Femur (tissue), 1 donor: ENCODE measurements around the gene SPTBN4.
"Not testable (repeated sequence)": the region's sequence is repeated elsewhere in the genome, so short reads cannot be mapped to it uniquely, and the experiment has no call there.

Experiments
- DNase-seq: peaks from one replicate; pipeline ENCODE4 v3.0.0-alpha.2; 2017

SPTBN4 gene

GRCh38 chr19:40534148-40534547 lies 67.3 kb downstream of the SPTBN4 start:
- DNase-seq: no peak

GRCh38 chr19:40539070-40539469 lies 72.3 kb downstream of the SPTBN4 start:
- DNase-seq: no peak

- DNase-seq: peak; percentile 46
Measured at GRCh38 chr19:40542202-40542859, 75.5 kb downstream of the SPTBN4 start.

- no peak for DNase-seq
Measured at GRCh38 chr19:40543029-40543597, 76.3 kb downstream of the SPTBN4 start.

- not testable (repeated sequence) for DNase-seq
Measured at GRCh38 chr19:40546153-40546841, 79.5 kb downstream of the SPTBN4 start.

- DNase-seq: not testable (repeated sequence)
Measured at GRCh38 chr19:40547190-40547589, 80.4 kb downstream of the SPTBN4 start.

GRCh38 chr19:40547836-40548235 lies 81.0 kb downstream of the SPTBN4 start:
- no peak for DNase-seq

GRCh38 chr19:40549007-40549708 lies 82.4 kb downstream of the SPTBN4 start:
- peak; percentile 60 for DNase-seq

- no peak for DNase-seq
Measured at GRCh38 chr19:40550951-40551350, 84.2 kb downstream of the SPTBN4 start.

- DNase-seq: no peak
Measured at GRCh38 chr19:40552848-40553247, 86.0 kb downstream of the SPTBN4 start.

GRCh38 chr19:40553885-40554857 lies 87.4 kb downstream of the SPTBN4 start:
- no peak for DNase-seq

GRCh38 chr19:40555978-40556689 lies 89.3 kb downstream of the SPTBN4 start:
- DNase-seq: no peak

GRCh38 chr19:40556953-40557530 lies 90.2 kb downstream of the SPTBN4 start:
- DNase-seq: no peak

- no peak for DNase-seq
Measured at GRCh38 chr19:40559394-40559793, 92.6 kb downstream of the SPTBN4 start.

GRCh38 chr19:40560092-40560507 lies 93.3 kb downstream of the SPTBN4 start:
- no peak for DNase-seq

- DNase-seq: no peak
Measured at GRCh38 chr19:40561947-40562346, 95.1 kb downstream of the SPTBN4 start.

- DNase-seq: not testable (repeated sequence)
Measured at GRCh38 chr19:40564535-40564934, 97.7 kb downstream of the SPTBN4 start.

- DNase-seq: no peak
Measured at GRCh38 chr19:40565355-40565754, 98.6 kb downstream of the SPTBN4 start.

GRCh38 chr19:40565910-40566495 lies 99.2 kb downstream of the SPTBN4 start:
- no peak for DNase-seq

- DNase-seq: no peak
Measured at GRCh38 chr19:40567040-40567749, 100.4 kb downstream of the SPTBN4 start.
